Osteoblast (primary cell): ENCODE results near the gene DCLK1. TPM values are rescaled to one million over a fixed set of nuclear protein-coding genes. Genes with fewer than 3 reads are reported as not detected.

ENCODE experiments used
- DNase-seq: peaks from one replicate; pipeline ENCODE4 v3.0.0; 2011; ENCODE audit warnings: low spot score, mixed read lengths; ENCODE audit not compliant: insufficient read length; ENCODE audit errors: missing footprints
- H2AFZ ChIP-seq: 2 replicates; pipeline ENCODE4 v1.6.0; 2011; ENCODE audit warnings: mild to moderate bottlenecking, low read length
- H3K27ac ChIP-seq: 2 replicates; pipeline ENCODE4 v1.5.1; 2011; ENCODE audit warnings: mild to moderate bottlenecking, low read depth, low read length, moderate library complexity
- H3K27me3 ChIP-seq: 2 replicates; pipeline ENCODE4 v1.6.0; 2012; ENCODE audit warnings: mild to moderate bottlenecking, control low read depth, inconsistent platforms, low read length, moderate library complexity; ENCODE audit not compliant: insufficient read depth
- H3K36me3 ChIP-seq: 2 replicates; pipeline ENCODE4 v1.5.1; 2011; ENCODE audit warnings: mild to moderate bottlenecking, low read length, control low read depth, moderate library complexity; ENCODE audit not compliant: insufficient read depth
- H3K4me1 ChIP-seq: 2 replicates; pipeline ENCODE4 v1.5.1; 2011; ENCODE audit warnings: mild to moderate bottlenecking, low read length, control low read depth, moderate library complexity; ENCODE audit not compliant: insufficient read depth
- H3K4me2 ChIP-seq: 2 replicates; pipeline ENCODE4 v1.6.0; 2011; ENCODE audit warnings: mild to moderate bottlenecking, low read length; ENCODE audit not compliant: insufficient read depth
- H3K4me3 ChIP-seq: fragments of 200-600 bp; sonication (generic); 3 replicates; pipeline ENCODE4 v1.5.1; 2012; ENCODE audit warnings: mild to moderate bottlenecking, low read length, inconsistent platforms; ENCODE audit not compliant: insufficient read depth
- H3K79me2 ChIP-seq: 2 replicates; pipeline ENCODE4 v1.6.0; 2012; ENCODE audit warnings: mild to moderate bottlenecking, low read length, control low read depth, inconsistent platforms; ENCODE audit not compliant: insufficient read depth
- H3K9me3 ChIP-seq: 2 replicates; pipeline ENCODE4 v1.5.1; 2011; ENCODE audit warnings: low read depth, low read length, control low read depth
- H4K20me1 ChIP-seq: 2 replicates; pipeline ENCODE4 v1.6.0; 2012; ENCODE audit warnings: mild to moderate bottlenecking, low read length, control low read depth; ENCODE audit not compliant: insufficient read depth
- total RNA-seq: library from RNA; depleted of rRNA; stranded (reverse); fragments of >200 nt; gene quantifications from 2 replicates; pipeline ENCODE4 v1.2.3, GENCODE V29; 2012
- TF ChIP-seq, protein P1 (sequence below): IDR thresholded peaks from 2 replicates; pipeline ENCODE4 v1.5.1; 2011; ENCODE audit warnings: mild to moderate bottlenecking, low read depth, low read length, moderate library complexity; ENCODE audit errors: extremely low read depth

DCLK1 gene
- total RNA-seq, 1 donor, result 132 TPM

DNA sequence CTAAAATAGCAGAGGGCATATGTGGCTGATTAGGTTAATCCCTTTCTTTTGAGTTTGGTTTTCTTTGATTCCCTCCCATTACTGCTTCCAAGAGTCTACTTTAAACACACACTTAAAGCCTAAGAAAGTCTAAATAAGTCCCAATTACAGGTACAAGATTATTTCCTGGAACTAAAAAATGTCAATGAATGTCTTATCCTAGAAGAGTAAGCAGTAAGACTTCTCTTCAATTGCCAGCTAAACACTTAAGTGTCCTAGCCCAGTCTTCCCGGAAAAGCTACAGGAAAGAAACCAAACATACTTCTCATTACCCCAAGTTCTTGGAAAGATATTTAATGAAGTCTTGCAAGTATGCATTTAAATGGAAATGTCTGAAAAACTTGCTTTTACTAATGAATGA, 233.1 kb downstream of the DCLK1 start:
- Histone ChIP-seq H3K27ac (no peak overlapping the region), H3K36me3 (no peaks in the 10 kb centered on the region), H3K4me2 (no peak overlapping the region), H3K79me2 (no peaks in the 10 kb centered on the region), H3K27me3 (no peaks in the 10 kb centered on the region), H3K4me1 (peaks cover 8% of the 10 kb centered on the region), H3K4me3 (no peak overlapping the region), H2AFZ (no peak overlapping the region), H3K9me3 (no peaks in the 10 kb centered on the region), H4K20me1 (no peaks in the 10 kb centered on the region)
- TF ChIP-seq, protein P1, sequence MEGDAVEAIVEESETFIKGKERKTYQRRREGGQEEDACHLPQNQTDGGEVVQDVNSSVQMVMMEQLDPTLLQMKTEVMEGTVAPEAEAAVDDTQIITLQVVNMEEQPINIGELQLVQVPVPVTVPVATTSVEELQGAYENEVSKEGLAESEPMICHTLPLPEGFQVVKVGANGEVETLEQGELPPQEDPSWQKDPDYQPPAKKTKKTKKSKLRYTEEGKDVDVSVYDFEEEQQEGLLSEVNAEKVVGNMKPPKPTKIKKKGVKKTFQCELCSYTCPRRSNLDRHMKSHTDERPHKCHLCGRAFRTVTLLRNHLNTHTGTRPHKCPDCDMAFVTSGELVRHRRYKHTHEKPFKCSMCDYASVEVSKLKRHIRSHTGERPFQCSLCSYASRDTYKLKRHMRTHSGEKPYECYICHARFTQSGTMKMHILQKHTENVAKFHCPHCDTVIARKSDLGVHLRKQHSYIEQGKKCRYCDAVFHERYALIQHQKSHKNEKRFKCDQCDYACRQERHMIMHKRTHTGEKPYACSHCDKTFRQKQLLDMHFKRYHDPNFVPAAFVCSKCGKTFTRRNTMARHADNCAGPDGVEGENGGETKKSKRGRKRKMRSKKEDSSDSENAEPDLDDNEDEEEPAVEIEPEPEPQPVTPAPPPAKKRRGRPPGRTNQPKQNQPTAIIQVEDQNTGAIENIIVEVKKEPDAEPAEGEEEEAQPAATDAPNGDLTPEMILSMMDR, result no peak
- DNase-seq, result no peak

DNA sequence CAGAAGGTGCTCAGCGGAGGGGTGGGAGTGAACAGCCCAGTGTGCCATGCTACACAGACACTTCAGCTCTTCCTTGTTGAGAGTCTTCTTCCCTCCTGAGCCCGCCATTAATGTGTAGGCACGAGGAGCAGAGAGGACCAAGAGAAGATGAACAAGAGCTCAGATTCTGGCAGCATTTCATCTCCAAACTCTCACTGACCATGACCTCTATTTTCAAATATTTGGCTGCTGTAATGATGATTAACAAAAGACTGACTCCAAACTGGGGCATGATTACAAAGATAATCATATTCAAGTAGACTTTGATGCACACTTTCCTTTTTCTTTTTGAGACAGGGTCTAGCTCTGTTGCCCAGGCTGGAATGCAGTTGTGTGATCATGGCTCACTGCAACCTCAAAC, 236.5 kb downstream of the DCLK1 start:
- H4K20me1 ChIP-seq, result no peaks in the 10 kb centered on the region
- no peaks in the 10 kb centered on the region for H3K79me2 ChIP-seq
- H3K4me3 ChIP-seq, result no peak overlapping the region
- H3K4me2 ChIP-seq, result no peak overlapping the region
- H2AFZ ChIP-seq, result no peak overlapping the region
- no peak overlapping the region for H3K27ac ChIP-seq
- no peaks in the 10 kb centered on the region for H3K36me3 ChIP-seq
- DNase-seq, result no peak
- TF ChIP-seq, protein P1, result no peak
- H3K9me3 ChIP-seq, result no peaks in the 10 kb centered on the region
- H3K27me3 ChIP-seq, result no peaks in the 10 kb centered on the region
- peaks cover 15% of the 10 kb centered on the region for H3K4me1 ChIP-seq

DNA sequence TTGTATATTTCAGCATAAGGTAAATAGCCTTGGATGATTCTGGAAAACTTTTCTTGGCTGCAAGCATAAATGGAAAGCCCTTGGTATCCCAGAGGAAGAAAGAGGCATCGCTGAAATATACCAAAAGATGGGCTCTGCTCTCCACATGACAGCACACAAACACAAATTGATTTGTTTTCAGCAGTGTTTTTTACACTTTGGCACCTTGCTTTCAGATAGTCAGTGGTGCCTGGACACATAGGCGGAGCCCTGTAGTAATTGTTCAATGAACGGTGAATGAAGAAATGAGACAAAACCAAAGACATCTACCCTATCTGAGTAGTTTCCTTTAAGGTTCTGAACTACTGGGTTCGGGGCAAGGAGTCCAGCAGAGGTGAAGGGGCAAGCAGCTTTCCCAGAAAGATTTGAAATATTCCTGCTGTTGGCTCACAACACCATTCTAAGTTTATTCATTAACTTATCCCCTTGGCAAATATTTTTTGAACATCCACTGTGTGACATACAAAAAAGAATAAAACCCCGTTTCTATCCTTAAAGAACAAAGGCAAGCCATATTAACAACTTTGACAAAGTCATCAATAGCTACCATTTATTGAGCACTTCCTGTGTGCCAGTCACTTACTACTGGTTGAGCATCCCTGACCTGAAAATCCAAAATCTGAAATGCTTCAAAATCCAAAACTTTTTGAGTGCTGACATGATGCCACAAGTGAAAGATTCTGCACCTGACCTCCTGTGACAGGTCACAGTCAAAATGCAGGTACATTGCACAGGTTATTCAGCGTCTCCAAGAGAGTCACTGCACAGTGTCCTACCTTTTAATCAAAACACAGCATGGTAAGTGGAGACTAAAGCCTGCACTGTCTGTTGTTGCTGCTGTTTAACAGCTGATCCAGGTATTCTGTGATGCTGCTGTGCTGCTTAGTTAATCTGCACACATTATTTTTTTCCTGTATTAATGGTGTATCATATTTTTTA, 238.1 kb downstream of the DCLK1 start:
- H3K27me3 ChIP-seq, result no peaks in the 10 kb centered on the region
- H2AFZ ChIP-seq, result no peak overlapping the region
- no peak for DNase-seq
- no peaks in the 10 kb centered on the region for H4K20me1 ChIP-seq
- H3K9me3 ChIP-seq, result no peaks in the 10 kb centered on the region
- H3K79me2 ChIP-seq, result no peaks in the 10 kb centered on the region
- TF ChIP-seq, protein P1, result no peak
- H3K4me1 ChIP-seq, result peaks cover 28% of the 10 kb centered on the region
- H3K36me3 ChIP-seq, result no peaks in the 10 kb centered on the region
- H3K4me2 ChIP-seq, result no peak overlapping the region
- H3K27ac ChIP-seq, result no peak overlapping the region
- H3K4me3 ChIP-seq, result no peak overlapping the region
